HepG2 (cell line): ENCODE data around the gene UCKL1. TPM values are rescaled to one million over a fixed set of nuclear protein-coding genes. Genes with fewer than 3 reads are reported as not detected.

ENCODE experiments used
- AHR ChIP-seq: IDR thresholded peaks from 2 replicates; pipeline ENCODE4 v1.6.1; 2018; ENCODE audit warnings: missing genetic modification reagents, missing compliant biosample characterization
- ARID2 ChIP-seq: sonication (generic); formaldehyde crosslinking; IDR thresholded peaks from 2 replicates; pipeline ENCODE4 v1.8.1; 2022; ENCODE audit warnings: mild to moderate bottlenecking, missing genetic modification reagents, borderline replicate concordance
- BRCA1 ChIP-seq: sonication (generic); formaldehyde crosslinking; IDR thresholded peaks from 2 replicates; pipeline ENCODE4 v1.4.0; 2020; ENCODE audit warnings: missing genetic modification reagents
- CENPX ChIP-seq: sonication (generic); formaldehyde crosslinking; IDR thresholded peaks from 2 replicates; pipeline ENCODE4 v1.9.0; 2021; ENCODE audit warnings: mild to moderate bottlenecking, missing genetic modification reagents, moderate library complexity
- GTF2F1 ChIP-seq: fragments of 150-350 bp; IDR thresholded peaks from 2 replicates; pipeline ENCODE4 v1.6.1; 2014; ENCODE audit warnings: low read length
- KDM2A ChIP-seq: sonication (generic); formaldehyde crosslinking; IDR thresholded peaks from 2 replicates; pipeline ENCODE4 v1.4.0; 2020; ENCODE audit warnings: low read depth, missing genetic modification reagents, borderline replicate concordance
- MYC ChIP-seq: sonication (generic); formaldehyde crosslinking; IDR thresholded peaks from 2 replicates; pipeline ENCODE4 v1.9.0; 2021; ENCODE audit warnings: missing genetic modification reagents, borderline replicate concordance
- MYNN ChIP-seq: sonication (generic); formaldehyde crosslinking; IDR thresholded peaks from 2 replicates; pipeline ENCODE4 v1.4.0; 2020; ENCODE audit warnings: mild to moderate bottlenecking, low read depth, missing genetic modification reagents
- ONECUT2 ChIP-seq: sonication (generic); formaldehyde crosslinking; IDR thresholded peaks from 2 replicates; pipeline ENCODE4 v1.4.0; 2020; ENCODE audit warnings: missing genetic modification reagents
- PHF5A ChIP-seq: IDR thresholded peaks from one replicate; pipeline ENCODE4 v1.6.1; 2018; ENCODE audit warnings: low read depth, missing genetic modification reagents; ENCODE audit not compliant: unreplicated experiment
- SIX4 ChIP-seq: sonication (generic); formaldehyde crosslinking; IDR thresholded peaks from 2 replicates; pipeline ENCODE4 v1.4.0; 2020; ENCODE audit warnings: missing genetic modification reagents
- SSRP1 ChIP-seq: IDR thresholded peaks from 2 replicates; pipeline ENCODE4 v1.6.1; 2016; ENCODE audit warnings: control low read depth
- ZNF343 ChIP-seq: sonication (generic); formaldehyde crosslinking; IDR thresholded peaks from 2 replicates; pipeline ENCODE4 v1.4.0; 2020; ENCODE audit warnings: mild to moderate bottlenecking, missing genetic modification reagents
- ZNF660 ChIP-seq: sonication (generic); formaldehyde crosslinking; IDR thresholded peaks from 2 replicates; pipeline ENCODE4 v1.5.1; 2020; ENCODE audit warnings: mild to moderate bottlenecking, low read depth, missing genetic modification reagents, borderline replicate concordance
- polyA plus RNA-seq, 8 experiments: library from polyadenylated mRNA; depleted of rRNA in 3 of 8; stranded (reverse) in 7 of 8; unstranded in 1 of 8; fragments of >200 nt; fragmentation: Illumina TruSeq in 4 of 8; extraction: Trizol in 4 of 8; gene quantifications; 2 replicates each; pipeline versions ENCODE4 v1.2.1 to v1.2.3, GENCODE V29; 2011 to 2016; ENCODE audit warnings: low read depth in 4 of 8, missing spikeins in 1 of 8, mixed read lengths in 1 of 8; ENCODE audit not compliant: insufficient read depth in 1 of 8
- total RNA-seq, 5 experiments: library from RNA; depleted of rRNA; stranded (reverse); fragments of >200 nt; fragmentation: Illumina TruSeq; extraction: Trizol; gene quantifications; 2 replicates each; pipeline ENCODE4 v1.2.3, GENCODE V29; 2016; ENCODE audit warnings: low read depth in 1 of 5
- TF ChIP-seq, protein P1 (sequence below): sonication (generic); formaldehyde crosslinking; IDR thresholded peaks from 2 replicates; pipeline ENCODE4 v1.8.0; 2022; ENCODE audit warnings: low read depth, missing genetic modification reagents
- TF ChIP-seq, protein P2 (sequence below): sonication (generic); formaldehyde crosslinking; IDR thresholded peaks from 2 replicates; pipeline ENCODE4 v1.9.0; 2021; ENCODE audit warnings: mild to moderate bottlenecking, missing genetic modification reagents
- TF ChIP-seq, protein P3 (sequence below): sonication (generic); formaldehyde crosslinking; IDR thresholded peaks from 2 replicates; pipeline ENCODE4 v1.5.0; 2020; ENCODE audit warnings: missing genetic modification reagents
- TF ChIP-seq, protein P4 (sequence below): sonication (generic); formaldehyde crosslinking; conservative IDR thresholded peaks from 2 replicates; pipeline ENCODE4 v1.5.0; 2020; ENCODE audit warnings: missing genetic modification reagents
- TF ChIP-seq, protein P5 (sequence below): sonication (generic); formaldehyde crosslinking; IDR thresholded peaks from 2 replicates; pipeline ENCODE4 v1.8.0; 2023; ENCODE audit warnings: mild to moderate bottlenecking, missing genetic modification reagents

The UCKL1 gene
- total and polyA plus RNA-seq, 2 of the 13 experiments (the other 11 are each of a cell fraction or from before 2014, with no cell fraction given): 50.2 to 126 TPM

DNA sequence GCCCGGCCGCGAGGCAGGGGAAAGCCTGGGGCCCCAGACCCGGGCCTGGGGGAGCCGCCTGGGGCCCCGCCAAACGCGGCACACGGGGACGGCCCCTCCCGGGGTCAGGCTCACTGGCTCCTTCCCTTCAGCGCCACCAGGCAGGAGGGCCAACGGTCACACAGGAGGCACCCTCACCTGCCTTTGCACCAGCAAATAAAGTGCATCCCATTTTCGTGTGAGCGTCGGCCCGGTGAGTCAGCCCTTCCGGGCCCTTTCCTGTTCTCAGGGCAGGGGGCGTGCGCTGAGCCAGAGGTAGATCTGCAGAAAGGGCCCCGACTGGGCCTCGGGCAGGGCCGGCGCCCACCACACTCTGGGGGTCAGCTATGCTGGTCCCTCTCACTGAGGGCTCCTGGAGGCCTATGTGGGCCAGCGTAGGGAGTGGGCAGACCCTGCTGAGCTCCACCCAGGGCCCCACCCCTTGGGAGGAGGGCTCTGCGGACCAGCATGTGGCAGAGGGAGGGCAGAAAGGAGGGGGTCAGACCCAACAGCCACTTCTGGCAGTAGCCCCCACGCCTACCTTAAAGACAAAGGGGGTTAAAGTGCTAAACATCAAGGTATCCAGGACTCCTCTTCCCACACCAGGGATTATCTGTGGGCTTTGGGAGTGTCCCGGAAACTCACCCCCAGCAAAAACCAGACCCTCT is 931 bp upstream of the UCKL1 start (continued):
- TF ChIP-seq, protein P1, sequence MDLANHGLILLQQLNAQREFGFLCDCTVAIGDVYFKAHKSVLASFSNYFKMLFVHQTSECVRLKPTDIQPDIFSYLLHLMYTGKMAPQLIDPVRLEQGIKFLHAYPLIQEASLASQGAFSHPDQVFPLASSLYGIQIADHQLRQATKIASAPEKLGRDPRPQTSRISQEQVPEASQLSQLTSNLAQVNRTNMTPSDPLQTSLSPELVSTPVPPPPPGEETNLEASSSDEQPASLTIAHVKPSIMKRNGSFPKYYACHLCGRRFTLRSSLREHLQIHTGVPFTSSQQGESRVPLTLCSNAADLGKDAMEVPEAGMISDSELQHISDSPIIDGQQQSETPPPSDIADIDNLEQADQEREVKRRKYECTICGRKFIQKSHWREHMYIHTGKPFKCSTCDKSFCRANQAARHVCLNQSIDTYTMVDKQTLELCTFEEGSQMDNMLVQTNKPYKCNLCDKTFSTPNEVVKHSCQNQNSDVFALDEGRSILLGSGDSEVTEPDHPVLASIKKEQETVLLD (CRISPR knock-in tag): no peak
- TF ChIP-seq, protein P2, sequence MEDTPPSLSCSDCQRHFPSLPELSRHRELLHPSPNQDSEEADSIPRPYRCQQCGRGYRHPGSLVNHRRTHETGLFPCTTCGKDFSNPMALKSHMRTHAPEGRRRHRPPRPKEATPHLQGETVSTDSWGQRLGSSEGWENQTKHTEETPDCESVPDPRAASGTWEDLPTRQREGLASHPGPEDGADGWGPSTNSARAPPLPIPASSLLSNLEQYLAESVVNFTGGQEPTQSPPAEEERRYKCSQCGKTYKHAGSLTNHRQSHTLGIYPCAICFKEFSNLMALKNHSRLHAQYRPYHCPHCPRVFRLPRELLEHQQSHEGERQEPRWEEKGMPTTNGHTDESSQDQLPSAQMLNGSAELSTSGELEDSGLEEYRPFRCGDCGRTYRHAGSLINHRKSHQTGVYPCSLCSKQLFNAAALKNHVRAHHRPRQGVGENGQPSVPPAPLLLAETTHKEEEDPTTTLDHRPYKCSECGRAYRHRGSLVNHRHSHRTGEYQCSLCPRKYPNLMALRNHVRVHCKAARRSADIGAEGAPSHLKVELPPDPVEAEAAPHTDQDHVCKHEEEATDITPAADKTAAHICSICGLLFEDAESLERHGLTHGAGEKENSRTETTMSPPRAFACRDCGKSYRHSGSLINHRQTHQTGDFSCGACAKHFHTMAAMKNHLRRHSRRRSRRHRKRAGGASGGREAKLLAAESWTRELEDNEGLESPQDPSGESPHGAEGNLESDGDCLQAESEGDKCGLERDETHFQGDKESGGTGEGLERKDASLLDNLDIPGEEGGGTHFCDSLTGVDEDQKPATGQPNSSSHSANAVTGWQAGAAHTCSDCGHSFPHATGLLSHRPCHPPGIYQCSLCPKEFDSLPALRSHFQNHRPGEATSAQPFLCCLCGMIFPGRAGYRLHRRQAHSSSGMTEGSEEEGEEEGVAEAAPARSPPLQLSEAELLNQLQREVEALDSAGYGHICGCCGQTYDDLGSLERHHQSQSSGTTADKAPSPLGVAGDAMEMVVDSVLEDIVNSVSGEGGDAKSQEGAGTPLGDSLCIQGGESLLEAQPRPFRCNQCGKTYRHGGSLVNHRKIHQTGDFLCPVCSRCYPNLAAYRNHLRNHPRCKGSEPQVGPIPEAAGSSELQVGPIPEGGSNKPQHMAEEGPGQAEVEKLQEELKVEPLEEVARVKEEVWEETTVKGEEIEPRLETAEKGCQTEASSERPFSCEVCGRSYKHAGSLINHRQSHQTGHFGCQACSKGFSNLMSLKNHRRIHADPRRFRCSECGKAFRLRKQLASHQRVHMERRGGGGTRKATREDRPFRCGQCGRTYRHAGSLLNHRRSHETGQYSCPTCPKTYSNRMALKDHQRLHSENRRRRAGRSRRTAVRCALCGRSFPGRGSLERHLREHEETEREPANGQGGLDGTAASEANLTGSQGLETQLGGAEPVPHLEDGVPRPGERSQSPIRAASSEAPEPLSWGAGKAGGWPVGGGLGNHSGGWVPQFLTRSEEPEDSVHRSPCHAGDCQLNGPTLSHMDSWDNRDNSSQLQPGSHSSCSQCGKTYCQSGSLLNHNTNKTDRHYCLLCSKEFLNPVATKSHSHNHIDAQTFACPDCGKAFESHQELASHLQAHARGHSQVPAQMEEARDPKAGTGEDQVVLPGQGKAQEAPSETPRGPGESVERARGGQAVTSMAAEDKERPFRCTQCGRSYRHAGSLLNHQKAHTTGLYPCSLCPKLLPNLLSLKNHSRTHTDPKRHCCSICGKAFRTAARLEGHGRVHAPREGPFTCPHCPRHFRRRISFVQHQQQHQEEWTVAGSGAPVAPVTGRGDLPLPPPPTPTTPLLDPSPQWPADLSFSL: no peak
- TF ChIP-seq ZNF660 (CRISPR knock-in tag) (no peak), ZNF343 (CRISPR knock-in tag) (peak; percentile 74; the same call in 1 of the 2 replicates), KDM2A (CRISPR knock-in tag) (peak; percentile 91), MYC (CRISPR knock-in tag) (peak; percentile 84), AHR (CRISPR knock-in tag) (peak; percentile 91; the same call in 1 of the 2 replicates), BRCA1 (no peak; the same call in 1 of the 2 replicates), ONECUT2 (CRISPR knock-in tag) (no peak), SIX4 (CRISPR knock-in tag) (no peak), PHF5A (CRISPR knock-in tag) (no peak), CENPX (CRISPR knock-in tag) (no peak), GTF2F1 (no peak), SSRP1 (CRISPR knock-in tag) (peak; percentile 63; the same call in 1 of the 2 replicates), ARID2 (CRISPR knock-in tag) (no peak), MYNN (CRISPR knock-in tag) (peak; percentile 86; the same call in 1 of the 2 replicates)
- TF ChIP-seq, protein P3, sequence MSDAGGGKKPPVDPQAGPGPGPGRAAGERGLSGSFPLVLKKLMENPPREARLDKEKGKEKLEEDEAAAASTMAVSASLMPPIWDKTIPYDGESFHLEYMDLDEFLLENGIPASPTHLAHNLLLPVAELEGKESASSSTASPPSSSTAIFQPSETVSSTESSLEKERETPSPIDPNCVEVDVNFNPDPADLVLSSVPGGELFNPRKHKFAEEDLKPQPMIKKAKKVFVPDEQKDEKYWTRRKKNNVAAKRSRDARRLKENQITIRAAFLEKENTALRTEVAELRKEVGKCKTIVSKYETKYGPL (CRISPR knock-in tag): no peak
- TF ChIP-seq, protein P4, sequence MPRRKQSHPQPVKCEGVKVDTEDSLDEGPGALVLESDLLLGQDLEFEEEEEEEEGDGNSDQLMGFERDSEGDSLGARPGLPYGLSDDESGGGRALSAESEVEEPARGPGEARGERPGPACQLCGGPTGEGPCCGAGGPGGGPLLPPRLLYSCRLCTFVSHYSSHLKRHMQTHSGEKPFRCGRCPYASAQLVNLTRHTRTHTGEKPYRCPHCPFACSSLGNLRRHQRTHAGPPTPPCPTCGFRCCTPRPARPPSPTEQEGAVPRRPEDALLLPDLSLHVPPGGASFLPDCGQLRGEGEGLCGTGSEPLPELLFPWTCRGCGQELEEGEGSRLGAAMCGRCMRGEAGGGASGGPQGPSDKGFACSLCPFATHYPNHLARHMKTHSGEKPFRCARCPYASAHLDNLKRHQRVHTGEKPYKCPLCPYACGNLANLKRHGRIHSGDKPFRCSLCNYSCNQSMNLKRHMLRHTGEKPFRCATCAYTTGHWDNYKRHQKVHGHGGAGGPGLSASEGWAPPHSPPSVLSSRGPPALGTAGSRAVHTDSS: 0 out of 2 replicates have a peak, but pooled peaks have one; percentile 93
- TF ChIP-seq, protein P5, sequence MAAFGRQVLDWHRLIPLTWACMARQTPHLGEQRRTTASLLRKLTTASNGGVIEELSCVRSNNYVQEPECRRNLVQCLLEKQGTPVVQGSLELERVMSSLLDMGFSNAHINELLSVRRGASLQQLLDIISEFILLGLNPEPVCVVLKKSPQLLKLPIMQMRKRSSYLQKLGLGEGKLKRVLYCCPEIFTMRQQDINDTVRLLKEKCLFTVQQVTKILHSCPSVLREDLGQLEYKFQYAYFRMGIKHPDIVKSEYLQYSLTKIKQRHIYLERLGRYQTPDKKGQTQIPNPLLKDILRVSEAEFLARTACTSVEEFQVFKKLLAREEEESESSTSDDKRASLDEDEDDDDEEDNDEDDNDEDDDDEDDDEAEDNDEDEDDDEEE (CRISPR knock-in tag): no peak; the same call in 1 of the 2 replicates
